Limb (tissue), 2 donors: ENCODE data around the gene HIPK1.
"Not testable (repeated sequence)": the region's sequence is repeated elsewhere in the genome, so short reads cannot be mapped to it uniquely, and the experiment has no call there.

Experiments used
- DNase-seq, 2 donors: peaks; one replicate each; pipeline ENCODE4 v3.0.0-alpha.2; 2016; ENCODE audit errors: extremely low spot score in 2 of 2

Gene HIPK1

GRCh38 chr1:113943028-113943811 is 14.1 kb downstream of the HIPK1 start:
- DNase-seq: no peak

- no peak for DNase-seq
These were observed 16.2 kb downstream of the HIPK1 start for GRCh38 chr1:113945329-113945728.

DNA sequence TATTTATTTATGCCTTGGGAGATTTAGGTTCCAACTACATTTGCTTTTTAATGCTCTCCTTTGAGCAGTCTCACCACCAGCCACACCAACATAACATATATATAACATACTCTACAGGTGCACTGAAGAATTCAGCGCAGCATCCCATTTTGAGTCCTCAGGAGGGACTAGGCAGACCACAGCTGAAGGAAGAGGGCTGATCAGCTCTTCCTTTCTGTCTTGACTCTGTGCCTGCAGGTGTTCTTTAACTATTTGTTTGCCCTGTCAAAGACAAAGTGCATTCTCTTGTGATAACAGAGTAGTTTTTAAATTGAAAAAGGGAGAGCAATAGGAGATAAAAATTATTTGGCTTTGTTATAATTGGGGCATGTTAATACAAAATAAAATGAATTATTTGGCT is 17.0 kb downstream of the HIPK1 start:
- DNase-seq: no peak

DNA sequence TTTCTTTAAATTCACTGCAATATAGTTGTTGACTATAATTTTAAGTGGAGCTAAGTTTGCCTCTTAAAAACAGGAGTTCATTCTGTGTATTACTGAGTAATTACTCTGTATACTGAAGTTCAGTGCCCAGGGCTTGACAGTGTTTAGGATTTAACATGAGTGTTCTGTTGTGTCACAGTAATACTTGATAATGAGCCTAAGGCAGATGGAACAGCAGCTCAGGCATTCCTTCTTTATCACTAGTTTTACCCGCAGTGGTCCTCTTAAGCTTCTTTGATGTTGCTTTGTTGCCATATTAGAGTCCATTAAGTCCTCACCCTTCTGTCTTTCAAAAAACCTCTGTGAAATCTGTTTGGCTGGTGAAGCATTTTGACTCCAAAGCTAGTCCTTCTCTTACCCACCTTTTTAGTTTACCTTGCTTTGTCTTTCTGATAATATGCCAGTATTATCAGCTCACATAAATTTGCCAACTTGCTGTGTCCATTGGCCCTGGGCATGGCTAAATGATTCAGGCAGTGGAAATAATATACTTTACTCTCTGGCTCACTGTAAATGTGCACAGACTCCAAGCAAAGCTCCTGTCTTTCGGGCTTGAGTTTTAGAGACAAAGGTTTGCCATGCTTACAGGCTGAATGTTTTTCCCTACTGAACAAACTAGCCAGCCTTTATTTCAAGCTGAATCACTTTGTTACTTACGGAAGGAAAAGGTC is 17.7 kb downstream of the HIPK1 start:
- DNase-seq: no peak

- no peak for DNase-seq
These were observed 18.4 kb downstream of the HIPK1 start for GRCh38 chr1:113947388-113948107.

GRCh38 chr1:113948151-113948550 is 19.0 kb downstream of the HIPK1 start:
- DNase-seq: not testable (repeated sequence)

- peak in 1 of 2 donors; percentile 40 for DNase-seq
These were observed 19.9 kb downstream of the HIPK1 start for GRCh38 chr1:113949007-113949406.

DNA sequence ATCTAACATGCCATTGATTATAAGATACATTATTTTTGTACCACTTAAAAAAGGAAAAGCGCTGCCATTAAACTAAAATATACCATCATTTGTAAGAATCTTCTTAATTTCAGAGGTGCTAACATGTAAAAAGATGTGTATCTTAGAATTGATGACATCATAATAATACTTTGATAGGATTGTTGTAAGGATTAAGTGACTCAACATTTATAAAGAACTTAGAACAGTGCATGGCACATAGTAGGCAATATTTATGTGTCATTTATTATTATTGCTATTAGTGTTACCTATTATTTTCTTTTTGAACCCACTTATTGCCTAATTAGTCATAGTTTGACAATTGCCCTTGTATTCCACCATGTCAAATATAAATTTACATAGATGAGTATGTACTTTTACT is 21.8 kb downstream of the HIPK1 start:
- DNase-seq: no peak

DNA sequence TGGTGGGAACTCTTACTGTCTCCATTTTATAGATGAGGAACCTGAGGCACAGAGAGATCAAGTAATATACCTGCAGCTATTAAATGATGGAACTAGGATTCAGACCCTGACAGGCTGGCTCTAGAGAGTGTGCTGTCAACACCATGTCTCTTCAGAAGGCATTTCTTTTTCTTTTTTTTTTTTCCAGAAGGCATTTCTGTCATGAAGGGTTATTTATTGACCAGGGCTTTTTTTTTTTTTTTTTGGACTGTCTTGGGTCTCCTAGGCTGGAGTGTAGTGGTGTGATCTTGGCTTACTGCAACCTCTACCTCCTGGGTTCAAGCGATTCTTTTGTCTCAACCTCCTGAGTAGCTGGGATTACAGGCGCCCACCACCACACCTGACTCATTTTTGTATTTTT is 22.6 kb downstream of the HIPK1 start:
- no peak for DNase-seq

DNA sequence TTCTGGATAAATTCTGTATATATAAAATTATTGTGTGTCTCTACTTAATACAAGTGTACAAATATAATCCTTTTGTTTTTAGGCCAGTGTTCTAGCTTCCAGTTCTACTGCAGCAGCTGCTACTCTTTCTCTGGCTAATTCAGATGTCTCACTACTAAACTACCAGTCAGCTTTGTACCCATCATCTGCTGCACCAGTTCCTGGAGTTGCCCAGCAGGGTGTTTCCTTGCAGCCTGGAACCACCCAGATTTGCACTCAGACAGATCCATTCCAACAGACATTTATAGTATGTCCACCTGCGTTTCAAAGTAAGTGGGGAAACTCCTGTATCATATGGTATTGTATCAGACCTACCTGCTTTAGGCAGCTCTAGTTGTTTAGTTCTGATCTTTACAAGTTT is 28.9 kb downstream of the HIPK1 start:
- DNase-seq: no peak

DNA sequence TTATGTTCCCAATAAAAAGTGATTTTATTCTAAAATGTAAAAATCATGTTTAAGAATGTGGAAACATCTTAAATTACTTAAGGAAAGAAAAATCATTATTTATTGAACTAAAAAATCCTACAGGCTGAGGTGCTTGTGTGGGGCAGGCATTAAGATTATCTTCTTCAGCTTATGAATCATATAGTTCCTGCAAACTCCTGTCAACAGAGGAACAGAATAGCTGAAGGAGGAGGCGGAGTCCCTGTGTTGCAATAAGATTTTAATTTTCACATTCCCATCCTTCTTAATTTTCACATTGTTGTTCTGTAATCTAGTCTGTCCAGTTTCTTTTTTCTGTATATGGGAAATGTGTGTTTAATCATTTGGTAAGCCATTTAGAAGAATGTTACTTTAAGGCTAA is 29.6 kb downstream of the HIPK1 start:
- no peak for DNase-seq

DNA sequence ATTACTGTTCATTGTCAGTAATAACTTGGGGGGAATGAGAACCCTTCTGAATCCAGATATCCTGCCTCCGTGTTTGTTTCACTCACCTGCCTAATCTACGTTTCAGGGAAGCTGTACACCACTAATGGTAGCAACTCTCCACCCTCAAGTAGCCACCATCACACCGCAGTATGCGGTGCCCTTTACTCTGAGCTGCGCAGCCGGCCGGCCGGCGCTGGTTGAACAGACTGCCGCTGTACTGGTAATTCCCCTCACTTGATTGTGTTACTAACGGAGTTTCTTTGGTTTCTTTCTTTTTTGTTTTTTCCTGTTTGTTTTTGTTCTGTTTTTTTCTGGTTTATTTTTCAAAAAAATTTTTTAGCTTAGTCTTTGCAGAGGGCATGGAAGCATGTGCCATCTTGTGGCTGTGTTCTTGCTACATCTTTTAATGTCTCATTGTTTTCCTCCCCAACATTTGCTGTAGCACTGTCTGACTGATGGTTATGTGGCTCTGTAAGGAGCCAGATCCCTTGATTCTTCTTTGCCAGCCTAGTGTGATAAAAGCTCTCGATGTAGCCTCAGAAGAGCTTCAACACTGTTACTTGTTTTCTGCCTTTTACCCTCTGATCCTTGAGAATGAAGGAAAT is 34.3 kb downstream of the HIPK1 start:
- no peak for DNase-seq

DNA sequence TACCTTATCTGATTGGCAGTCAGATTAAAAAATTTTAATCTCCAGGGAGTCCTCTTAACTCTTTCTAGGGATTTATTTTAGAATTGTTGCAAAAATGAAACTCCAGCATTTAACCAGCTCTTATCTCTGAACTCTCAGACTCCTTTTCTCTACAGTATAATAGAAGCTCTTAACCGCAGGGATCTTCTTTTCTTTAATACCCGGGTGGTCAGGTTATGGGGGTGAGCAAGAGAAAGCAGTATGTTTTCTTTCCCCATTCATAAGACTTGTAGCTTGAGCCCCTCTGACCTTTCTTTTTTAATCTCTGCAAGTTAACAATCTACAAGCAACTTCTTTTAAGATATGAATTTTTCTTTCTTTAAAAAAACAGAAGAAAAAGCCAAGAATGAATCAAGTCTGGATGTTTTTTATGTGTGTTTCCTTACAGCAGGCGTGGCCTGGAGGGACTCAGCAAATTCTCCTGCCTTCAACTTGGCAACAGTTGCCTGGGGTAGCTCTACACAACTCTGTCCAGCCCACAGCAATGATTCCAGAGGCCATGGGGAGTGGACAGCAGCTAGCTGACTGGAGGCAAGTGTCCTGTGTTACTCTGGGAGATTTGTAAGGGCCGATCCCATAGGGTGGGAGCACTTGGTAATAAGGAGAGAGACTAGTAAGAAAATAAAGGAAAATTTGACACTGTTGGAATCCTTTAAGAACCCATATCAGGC is 36.7 kb downstream of the HIPK1 start:
- no peak for DNase-seq

- no peak for DNase-seq
These were observed 43.8 kb downstream of the HIPK1 start for GRCh38 chr1:113972954-113973353.

- no peak for DNase-seq
These were observed 46.2 kb downstream of the HIPK1 start for GRCh38 chr1:113975211-113975895.

DNA sequence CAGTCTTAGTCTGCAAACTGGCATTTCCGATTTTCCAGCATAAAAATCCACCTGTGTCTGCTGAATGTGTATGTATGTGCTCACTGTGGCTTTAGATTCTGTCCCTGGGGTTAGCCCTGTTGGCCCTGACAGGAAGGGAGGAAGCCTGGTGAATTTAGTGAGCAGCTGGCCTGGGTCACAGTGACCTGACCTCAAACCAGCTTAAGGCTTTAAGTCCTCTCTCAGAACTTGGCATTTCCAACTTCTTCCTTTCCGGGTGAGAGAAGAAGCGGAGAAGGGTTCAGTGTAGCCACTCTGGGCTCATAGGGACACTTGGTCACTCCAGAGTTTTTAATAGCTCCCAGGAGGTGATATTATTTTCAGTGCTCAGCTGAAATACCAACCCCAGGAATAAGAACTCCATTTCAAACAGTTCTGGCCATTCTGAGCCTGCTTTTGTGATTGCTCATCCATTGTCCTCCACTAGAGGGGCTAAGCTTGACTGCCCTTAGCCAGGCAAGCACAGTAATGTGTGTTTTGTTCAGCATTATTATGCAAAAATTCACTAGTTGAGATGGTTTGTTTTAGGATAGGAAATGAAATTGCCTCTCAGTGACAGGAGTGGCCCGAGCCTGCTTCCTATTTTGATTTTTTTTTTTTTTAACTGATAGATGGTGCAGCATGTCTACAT is 47.6 kb downstream of the HIPK1 start:
- DNase-seq: peak in 1 of 2 donors; percentile 31

- DNase-seq: no peak
These were observed 48.8 kb downstream of the HIPK1 start for GRCh38 chr1:113977906-113978305.

GRCh38 chr1:113978863-113979702 is 50.0 kb downstream of the HIPK1 start, which contains the start of gene OLFML3:
Gene OLFML3 (plus strand): TSS chr1:113979474. CDS start chr1:113979517, 43 bp downstream.
- DNase-seq: peak; percentile 88 to 92

DNA sequence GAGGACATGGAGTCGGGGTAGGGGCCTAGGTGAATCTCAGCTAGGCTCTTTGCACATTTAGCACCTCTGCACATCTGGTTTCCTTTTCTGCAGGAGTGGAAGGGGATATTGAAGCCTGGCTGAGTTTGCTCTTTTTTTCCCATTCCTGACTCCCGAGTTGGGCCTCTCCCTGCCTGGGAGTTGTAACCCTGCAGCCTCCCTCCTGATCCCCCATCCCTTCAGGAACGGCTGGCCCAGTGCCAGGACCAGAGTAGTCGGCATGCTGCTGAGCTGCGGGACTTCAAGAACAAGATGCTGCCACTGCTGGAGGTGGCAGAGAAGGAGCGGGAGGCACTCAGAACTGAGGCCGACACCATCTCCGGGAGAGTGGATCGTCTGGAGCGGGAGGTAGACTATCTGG is 51.0 kb downstream of the HIPK1 start:
- peak; percentile 79 to 87 for DNase-seq
